IMR-90 (cell line): ENCODE results near the gene AMZ2. TPM values are rescaled to one million over a fixed set of nuclear protein-coding genes. Genes with fewer than 3 reads are reported as not detected.

Source experiments
- ATAC-seq: fragments of 200-7000 bp; cut with Tn5 transposase; 2 replicates; pipeline ENCODE4 v1.9.1; 2020; ENCODE audit warnings: low read depth, mild to moderate bottlenecking, moderate library complexity
- BruUV-seq: library from RNA; stranded (reverse); fragments of 400-500 nt; replicated peaks from 2 replicates; lab custom pipeline; 2021; lab: Mats Ljungman, UMichigan
- CTCF ChIA-PET: fragments of 300-600 bp; formaldehyde crosslinking; extraction: SDS; loops from one replicate; lab custom pipeline; 2021; ENCODE audit warnings: antibody characterized with exemption; lab: Yijun Ruan, JAX
- POLR2A ChIA-PET: fragments of 300-600 bp; sonication (Branson Sonifier 250); formaldehyde crosslinking; loops from one replicate; lab custom pipeline; 2022; ENCODE audit warnings: antibody characterized with exemption; ENCODE audit not compliant: unreplicated experiment; lab: Charles Lee
- DNase-seq: peaks from one replicate; pipeline ENCODE4 v3.0.0; 2013
- H2AFZ ChIP-seq: replicated peaks from 2 replicates; pipeline ENCODE3; 2013; ENCODE audit warnings: low read length, mild to moderate bottlenecking; ENCODE audit not compliant: poor library complexity
- H2AK5ac ChIP-seq: 2 replicates; pipeline ENCODE4 v1.6.1; 2013; ENCODE audit warnings: low read depth, low read length, inconsistent platforms
- H2AK9ac ChIP-seq: replicated peaks from 2 replicates; pipeline ENCODE3; 2013; ENCODE audit warnings: mild to moderate bottlenecking, low read depth, low read length, moderate library complexity; ENCODE audit not compliant: poor library complexity
- H2BK120ac ChIP-seq: 2 replicates; pipeline ENCODE4 v1.6.1; 2013; ENCODE audit warnings: low read depth, low read length, inconsistent platforms
- H2BK15ac ChIP-seq: 3 replicates; pipeline ENCODE4 v1.6.1; 2013; ENCODE audit warnings: low read depth, low read length, inconsistent platforms
- H2BK20ac ChIP-seq: 2 replicates; pipeline ENCODE4 v1.6.1; 2013; ENCODE audit warnings: low read depth, mild to moderate bottlenecking, inconsistent platforms, low read length, moderate library complexity
- H2BK5ac ChIP-seq: 2 replicates; pipeline ENCODE4 v1.6.1; 2013; ENCODE audit warnings: mild to moderate bottlenecking, low read depth, low read length, inconsistent platforms; ENCODE audit not compliant: poor library complexity, severe bottlenecking
- H3K14ac ChIP-seq: replicated peaks from 2 replicates; pipeline ENCODE4 v1.6.1; 2013; ENCODE audit warnings: low read depth, low read length, inconsistent platforms
- H3K18ac ChIP-seq: 2 replicates; pipeline ENCODE4 v1.6.1; 2013; ENCODE audit warnings: low read depth, low read length, control low read depth
- H3K23ac ChIP-seq: 2 replicates; pipeline ENCODE4 v1.6.1; 2013; ENCODE audit warnings: low read depth, low read length, inconsistent platforms
- H3K27ac ChIP-seq: 2 replicates; pipeline ENCODE4 v1.5.1; 2013; ENCODE audit warnings: mild to moderate bottlenecking, control low read depth, low read length; ENCODE audit not compliant: insufficient read depth
- H3K27me3 ChIP-seq: 2 replicates; pipeline ENCODE4 v1.6.1; 2013; ENCODE audit warnings: low read length; ENCODE audit not compliant: control insufficient read depth, insufficient read depth
- H3K36me3 ChIP-seq: 2 replicates; pipeline ENCODE4 v1.6.1; 2013; ENCODE audit warnings: low read length, mixed read lengths; ENCODE audit not compliant: control insufficient read depth, insufficient read depth
- H3K4ac ChIP-seq: 2 replicates; pipeline ENCODE4 v1.6.1; 2013; ENCODE audit warnings: low read depth, low read length, inconsistent platforms
- H3K4me1 ChIP-seq: 2 replicates; pipeline ENCODE4 v1.6.1; 2013; ENCODE audit warnings: low read length, mixed read lengths; ENCODE audit not compliant: control insufficient read depth, insufficient read depth
- H3K4me2 ChIP-seq: 2 replicates; pipeline ENCODE4 v1.6.1; 2013; ENCODE audit warnings: low read depth, mild to moderate bottlenecking, control low read depth, low read length, moderate library complexity
- H3K4me3 ChIP-seq: 2 replicates; pipeline ENCODE4 v1.5.1; 2013; ENCODE audit warnings: low read depth, mild to moderate bottlenecking, control low read depth, low read length, moderate library complexity; ENCODE audit not compliant: insufficient read depth
- H3K56ac ChIP-seq: 2 replicates; pipeline ENCODE4 v1.6.1; 2013; ENCODE audit warnings: low read length, inconsistent platforms; ENCODE audit not compliant: insufficient read depth; ENCODE audit errors: extremely low read depth
- H3K79me1 ChIP-seq, 2 experiments: 2 replicates each; pipeline ENCODE4 v1.6.1; 2013; ENCODE audit warnings: low read length in 2 of 2, inconsistent platforms in 1 of 2, low read depth in 1 of 2
- H3K9ac ChIP-seq: 2 replicates; pipeline ENCODE4 v1.6.1; 2013; ENCODE audit warnings: low read depth, low read length, control low read depth
- H3K9me1 ChIP-seq: 2 replicates; pipeline ENCODE4 v1.6.1; 2013; ENCODE audit warnings: low read length, inconsistent platforms; ENCODE audit not compliant: insufficient read depth
- H3K9me3 ChIP-seq: 2 replicates; pipeline ENCODE4 v1.6.1; 2013; ENCODE audit warnings: low read length; ENCODE audit not compliant: control insufficient read depth, insufficient read depth
- H4K20me1 ChIP-seq: 2 replicates; pipeline ENCODE4 v1.6.1; 2013; ENCODE audit warnings: low read length, inconsistent platforms; ENCODE audit not compliant: insufficient read depth
- H4K5ac ChIP-seq: 2 replicates; pipeline ENCODE4 v1.6.1; 2013; ENCODE audit warnings: mild to moderate bottlenecking, low read depth, low read length, control low read depth
- H4K8ac ChIP-seq, 2 experiments: 2 replicates each; pipeline ENCODE4 v1.6.1; 2013; ENCODE audit warnings: low read depth in 2 of 2, low read length in 2 of 2, control low read depth in 1 of 2, inconsistent platforms in 1 of 2
- H4K91ac ChIP-seq: 2 replicates; pipeline ENCODE4 v1.6.1; 2013; ENCODE audit warnings: low read depth, low read length, inconsistent platforms; ENCODE audit not compliant: insufficient read depth
- MAFK ChIP-seq: IDR thresholded peaks from 2 replicates; pipeline ENCODE4 v1.6.1; 2012; ENCODE audit warnings: low read depth, low read length, improper control_type of control experiment
- MAZ ChIP-seq: IDR thresholded peaks from 2 replicates; pipeline ENCODE4 v1.6.1; 2012; ENCODE audit warnings: low read depth, mild to moderate bottlenecking, low read length, improper control_type of control experiment, moderate library complexity, borderline replicate concordance
- RAD21 ChIP-seq: IDR thresholded peaks from 2 replicates; pipeline ENCODE4 v1.6.1; 2012; ENCODE audit warnings: low read length, improper control_type of control experiment
- RCOR1 ChIP-seq: IDR thresholded peaks from 2 replicates; pipeline ENCODE4 v1.6.1; 2012; ENCODE audit warnings: mild to moderate bottlenecking, low read length, improper control_type of control experiment; ENCODE audit not compliant: insufficient replicate concordance
- WGBS, 2 experiments: methylation state at CpG; one replicate each; pipeline versions ENCODE4 v1.1.5 to v1.1.7; 2013; ENCODE audit warnings: missing lambda C conversion rate in 2 of 2; ENCODE audit not compliant: insufficient read length in 1 of 2; ENCODE audit errors: extremely low coverage in 2 of 2; 5-methylcytosine and 5-hydroxymethylcytosine counted together
- dilution Hi-C: fragments of 300-500 bp; cut with HindIII; formaldehyde crosslinking; loops from one replicate; pipeline ENCODE4 v1.14.3; 2018; ENCODE audit warnings: low sequenced_read_pairs; ENCODE audit not compliant: unreplicated experiment
- in situ Hi-C: fragments of 300-500 bp; cut with MboI; formaldehyde crosslinking; loops from 3 replicates; pipeline ENCODE4 v1.14.3; 2019; ENCODE audit warnings: low sequenced_read_pairs, inconsistent platforms, mixed read lengths
- intact Hi-C: fragments of 100-400 bp; cut with micrococcal nuclease; formaldehyde crosslinking; loops from 2 replicates; pipeline ENCODE4 v1.10.0; 2022
- polyA plus RNA-seq, 3 experiments: library from polyadenylated mRNA; depleted of rRNA; stranded (reverse); fragments of >200 nt; gene quantifications; 2 replicates each; pipeline ENCODE4 v1.2.3, GENCODE V29; 2012; ENCODE audit warnings: low replicate concordance in 1 of 3
- total RNA-seq: library from RNA; depleted of rRNA; stranded (reverse); fragments of >200 nt; gene quantifications from 2 replicates; pipeline ENCODE4 v1.2.3, GENCODE V29; 2012

The AMZ2 gene
- total and polyA plus RNA-seq, 2 of the 4 experiments (the other 2 are of a cell fraction), result 65.4 to 90.2 TPM

DNA sequence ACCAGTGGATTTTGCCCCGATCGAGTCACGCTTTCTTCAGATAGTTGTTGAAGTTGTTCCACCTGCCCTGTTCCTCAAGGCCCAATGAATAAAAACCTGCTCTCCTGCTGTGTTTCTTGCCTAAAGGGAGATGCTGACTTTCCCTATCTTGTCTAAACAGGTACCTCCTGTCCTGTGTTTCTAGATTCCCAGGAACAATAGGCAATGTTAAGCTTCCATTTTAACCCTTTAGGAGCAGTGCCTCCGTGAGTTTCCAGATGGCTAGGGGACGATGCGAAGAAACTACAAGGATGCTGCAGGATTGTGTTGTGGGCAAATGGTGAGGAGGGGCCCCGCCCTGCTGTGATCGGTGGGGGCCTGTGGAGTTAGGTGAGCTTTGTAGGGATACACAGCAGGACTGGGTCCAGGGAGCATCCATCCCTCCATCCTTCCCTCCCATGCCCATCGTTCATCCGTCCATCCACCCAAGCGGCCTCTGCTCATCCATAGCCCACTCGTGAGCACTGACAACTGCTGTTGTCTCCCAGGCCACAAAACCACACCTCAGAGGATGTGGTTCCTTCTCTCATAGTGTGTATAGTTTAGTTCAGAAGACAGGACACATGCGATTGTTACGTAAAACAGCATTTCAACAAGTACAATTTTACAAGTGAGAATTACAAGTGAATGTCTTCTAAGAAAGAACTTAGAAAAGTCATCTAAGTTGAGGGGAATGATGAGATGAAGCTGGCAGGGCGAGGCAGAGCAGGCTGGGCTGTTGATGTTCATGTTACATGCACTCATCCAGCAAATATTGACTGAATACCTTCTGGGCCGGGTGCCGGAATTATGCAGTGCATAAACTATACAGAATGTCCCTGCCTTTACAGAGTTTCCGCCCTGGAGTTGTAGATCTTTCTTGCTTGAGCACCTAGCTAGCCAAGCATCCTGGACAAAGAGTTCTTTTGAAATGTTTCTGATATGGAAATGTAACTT, 48.7 kb downstream of the AMZ2 start:
- H3K9ac ChIP-seq, result no peak overlapping the region
- ATAC-seq (no peak), DNase-seq (no peak)
- CTCF ChIA-PET, result interaction anchor here (0.9 kb wide), 1 partner anchor 102 kb away, joined by 3 read pairs; no protein-coding TSS in a partner anchor
- in situ Hi-C loops, result no loop called here
- WGBS, 2 experiments, result no CpG with 5 or more reads among the region's 18 CpGs
- no peak overlapping the region for H4K91ac ChIP-seq
- intact Hi-C loops, result no loop called here
- H3K36me3 ChIP-seq, result no peaks in the 10 kb centered on the region
- no peak overlapping the region for H2BK5ac ChIP-seq
- peaks cover 12% of the 10 kb centered on the region for H3K27me3 ChIP-seq
- H3K18ac ChIP-seq, result no peak overlapping the region
- no TSS peak for BruUV-seq
- no peaks in the 10 kb centered on the region; the same call in 1 of the 2 replicates for H4K20me1 ChIP-seq
- no peak overlapping the region for H2BK120ac ChIP-seq
- no peak overlapping the region for H2AK9ac ChIP-seq
- no peak overlapping the region for H2BK20ac ChIP-seq
- no peaks in the 10 kb centered on the region for H3K9me1 ChIP-seq
- H3K4me2 ChIP-seq, result no peak overlapping the region
- no peak overlapping the region for H4K5ac ChIP-seq
- no peak overlapping the region for H3K56ac ChIP-seq
- no peak overlapping the region for H3K14ac ChIP-seq
- no peak overlapping the region for H3K23ac ChIP-seq
- no peaks in the 10 kb centered on the region; the same call in 1 of the 2 replicates for H3K9me3 ChIP-seq
- dilution Hi-C loops, result no loop called here
- H3K4me1 ChIP-seq, result peaks cover 5% of the 10 kb centered on the region
- H3K4me3 ChIP-seq, result no peak overlapping the region
- no peak overlapping the region for H3K4ac ChIP-seq
- POLR2A ChIA-PET, result no interaction called here
- no peak overlapping the region for H3K27ac ChIP-seq
- H3K79me1 ChIP-seq, result no peaks in the 10 kb centered on the region
- H2BK15ac ChIP-seq, result no peak overlapping the region
- H2AFZ ChIP-seq, result no peak overlapping the region
- no peak overlapping the region for H4K8ac ChIP-seq
- TF ChIP-seq RAD21 (no peak), RCOR1 (no peak), MAZ (no peak), MAFK (no peak)
- no peak overlapping the region for H2AK5ac ChIP-seq
